GM12864 (cell line): Measurements from ENCODE around the gene CNIH3.

ENCODE experiments used
- DNase-seq: peaks from one replicate; pipeline ENCODE4 v3.0.0-alpha.2; 2011; ENCODE audit warnings: low read depth
- H3K4me3 ChIP-seq: 2 replicates; pipeline ENCODE4 v1.5.1; 2011; ENCODE audit warnings: mild to moderate bottlenecking, low read depth, low read length, control low read depth
- CTCF ChIP-seq: IDR thresholded peaks from 2 replicates; pipeline ENCODE4 v1.5.1; 2011; ENCODE audit warnings: low read depth, mild to moderate bottlenecking, moderate library complexity, low read length, control low read depth, inconsistent platforms; ENCODE audit errors: missing control alignments

Gene CNIH3

GRCh38 chr1:224782281-224783000 lies 166.3 kb downstream of the CNIH3 start:
- DNase-seq: no peak
- no peak for TF ChIP-seq CTCF
- no peak overlapping the region for H3K4me3 ChIP-seq

GRCh38 chr1:224783006-224783651 lies 167.0 kb downstream of the CNIH3 start:
- no peak for TF ChIP-seq CTCF
- H3K4me3 ChIP-seq: no peak overlapping the region
- DNase-seq: peak; percentile 24

GRCh38 chr1:224784265-224785039 lies 168.3 kb downstream of the CNIH3 start:
- no peak for TF ChIP-seq CTCF
- H3K4me3 ChIP-seq: no peak overlapping the region
- no peak for DNase-seq

GRCh38 chr1:224785040-224785328 lies 168.9 kb downstream of the CNIH3 start:
- no peak overlapping the region for H3K4me3 ChIP-seq
- no peak for TF ChIP-seq CTCF
- DNase-seq: no peak

GRCh38 chr1:224785622-224786021 lies 169.5 kb downstream of the CNIH3 start:
- no peak for TF ChIP-seq CTCF
- no peak for DNase-seq
- no peak overlapping the region for H3K4me3 ChIP-seq

- DNase-seq: no peak
- no peak overlapping the region for H3K4me3 ChIP-seq
- TF ChIP-seq CTCF: no peak
Observed at GRCh38 chr1:224786533-224787250, 170.6 kb downstream of the CNIH3 start.
